Epidermal melanocyte (primary cell): ENCODE measurements around the gene NANOS2.
"Not testable (repeated sequence)": the region's sequence is repeated elsewhere in the genome, so short reads cannot be mapped to it uniquely, and the experiment has no call there.

Source experiments
- DNase-seq: peaks from one replicate; pipeline ENCODE4 v3.0.0; 2011; ENCODE audit warnings: low spot score; ENCODE audit not compliant: insufficient read length

Gene NANOS2

GRCh38 chr19:45895983-45896599 lies 18.5 kb downstream of the NANOS2 start:
- DNase-seq, result not testable (repeated sequence)

- no peak for DNase-seq
These were observed 19.0 kb downstream of the NANOS2 start for GRCh38 chr19:45895519-45895972.

GRCh38 chr19:45890877-45891276 lies 23.7 kb downstream of the NANOS2 start:
- DNase-seq, result no peak

- no peak for DNase-seq
These were observed 25.2 kb downstream of the NANOS2 start for GRCh38 chr19:45889210-45889885.

- no peak for DNase-seq
These were observed 27.3 kb downstream of the NANOS2 start for GRCh38 chr19:45887200-45887710.

- DNase-seq, result peak; percentile 99
These were observed 28.0 kb downstream of the NANOS2 start for GRCh38 chr19:45886427-45887199.

GRCh38 chr19:45885556-45886426 lies 28.8 kb downstream of the NANOS2 start, which contains the start of gene IRF2BP1:
IRF2BP1 (minus strand) TSS chr19:45886141; CDS start chr19:45885774, 367 bp downstream.
- peak; percentile 96 for DNase-seq

GRCh38 chr19:45884682-45885555 lies 29.7 kb downstream of the NANOS2 start:
- DNase-seq, result no peak

- no peak for DNase-seq
These were observed 30.5 kb downstream of the NANOS2 start for GRCh38 chr19:45883881-45884681.

- DNase-seq, result no peak
These were observed 31.0 kb downstream of the NANOS2 start for GRCh38 chr19:45883586-45883880.

GRCh38 chr19:45882652-45883585 lies 31.7 kb downstream of the NANOS2 start:
- peak; percentile 88 for DNase-seq

- peak; percentile 13 for DNase-seq
These were observed 32.6 kb downstream of the NANOS2 start for GRCh38 chr19:45881909-45882528.

- DNase-seq, result no peak
These were observed 33.3 kb downstream of the NANOS2 start for GRCh38 chr19:45881082-45881908.

GRCh38 chr19:45879971-45880370 lies 34.6 kb downstream of the NANOS2 start:
- peak; percentile 11 for DNase-seq

GRCh38 chr19:45879055-45879454 lies 35.5 kb downstream of the NANOS2 start:
- peak; percentile 15 for DNase-seq

GRCh38 chr19:45878043-45878794 lies 36.4 kb downstream of the NANOS2 start:
- peak; percentile 13 for DNase-seq
